NCI-H446 (cell line): Measurements from ENCODE around the gene RABL3.
"Not testable (repeated sequence)": the region's sequence is repeated elsewhere in the genome, so short reads cannot be mapped to it uniquely, and the experiment has no call there.

Experiments used
- DNase-seq, 2 experiments: peaks; one replicate each; lab custom pipeline; 2025; lab: John Stamatoyannopoulos, UW

RABL3 gene, protein sequence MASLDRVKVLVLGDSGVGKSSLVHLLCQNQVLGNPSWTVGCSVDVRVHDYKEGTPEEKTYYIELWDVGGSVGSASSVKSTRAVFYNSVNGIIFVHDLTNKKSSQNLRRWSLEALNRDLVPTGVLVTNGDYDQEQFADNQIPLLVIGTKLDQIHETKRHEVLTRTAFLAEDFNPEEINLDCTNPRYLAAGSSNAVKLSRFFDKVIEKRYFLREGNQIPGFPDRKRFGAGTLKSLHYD

DNA sequence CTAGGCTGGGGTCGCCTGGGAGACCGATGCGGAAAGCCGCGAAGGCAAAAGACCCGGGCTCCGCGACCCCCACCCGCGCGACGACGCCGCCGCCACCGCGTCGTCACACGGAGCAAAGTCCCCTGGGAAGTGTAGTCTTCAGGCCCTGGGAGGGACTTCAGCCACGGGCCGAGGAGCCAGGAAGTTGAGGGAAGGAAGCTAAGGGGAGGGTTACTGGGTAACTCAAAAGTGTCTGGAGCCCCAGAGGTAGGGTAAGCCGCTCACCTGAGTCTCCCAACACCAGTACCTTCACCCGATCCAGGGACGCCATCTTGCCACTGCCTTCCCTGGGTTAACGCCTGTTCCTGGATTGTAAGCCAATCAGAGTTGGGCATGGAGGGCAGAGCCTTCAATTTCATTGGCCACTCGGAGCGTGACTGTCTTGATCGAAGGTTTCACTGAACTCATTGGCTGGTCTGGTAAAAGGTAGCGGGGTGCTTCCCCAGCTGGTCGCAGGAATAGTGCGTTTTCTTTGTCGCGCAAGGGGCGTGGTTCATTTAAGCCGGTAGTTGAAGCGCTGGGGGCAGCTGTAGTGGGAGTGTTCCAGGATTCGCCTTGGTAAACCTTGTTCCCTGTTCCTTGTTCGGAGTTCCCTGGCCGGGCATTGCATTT is at the start of gene RABL3, which contains the start of gene GTF2E1:
Gene RABL3, minus strand, starts transcription at position 319 of the 651 bp plus-strand sequence. Its CDS starts 9 bp downstream, at position 310.
Gene GTF2E1, plus strand, starts transcription at position 547 of the 651 bp plus-strand sequence. CDS start 7,809 bp downstream, outside the sequence.
- DNase-seq, result peak; percentile 99 to 100

DNA sequence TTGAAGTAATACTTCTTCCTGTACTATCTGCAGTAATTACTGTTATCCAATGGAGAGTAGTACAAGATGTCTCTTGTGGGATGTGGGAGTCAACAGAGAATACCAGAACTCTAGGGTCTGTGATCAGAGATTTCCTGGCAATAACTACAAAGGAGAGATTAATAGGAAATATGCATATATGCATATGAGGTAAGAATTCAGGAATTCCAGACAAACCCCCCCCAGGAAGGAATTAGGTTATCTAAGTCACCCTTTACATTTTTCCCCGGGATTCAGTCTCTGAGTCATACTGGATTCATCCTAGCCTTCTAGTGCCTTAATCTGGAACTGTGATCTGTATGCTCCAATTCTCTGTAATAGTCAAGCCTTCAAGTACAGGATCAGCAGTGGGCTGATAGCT is 49.6 kb upstream of the RABL3 start:
- DNase-seq, result no peak

DNA sequence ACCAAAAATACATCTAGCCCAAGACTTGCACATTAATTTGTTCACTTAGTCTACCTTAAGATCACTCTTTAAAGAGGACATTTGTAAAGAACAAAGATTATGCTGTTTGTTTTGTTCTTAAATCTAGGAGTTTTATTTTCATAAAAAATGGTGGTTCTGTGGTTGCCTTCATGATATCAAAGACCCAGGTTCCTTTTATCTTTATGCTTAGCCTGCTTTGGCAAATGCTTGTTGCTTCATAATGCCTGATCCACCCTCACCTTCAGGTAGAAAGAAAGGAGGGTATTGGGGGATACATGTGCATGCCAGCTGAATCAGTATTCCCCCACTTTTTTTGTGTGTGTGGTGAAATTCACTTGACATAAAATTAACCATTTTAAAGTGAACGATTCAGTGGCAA is 48.7 kb upstream of the RABL3 start:
- DNase-seq, result no peak

DNA sequence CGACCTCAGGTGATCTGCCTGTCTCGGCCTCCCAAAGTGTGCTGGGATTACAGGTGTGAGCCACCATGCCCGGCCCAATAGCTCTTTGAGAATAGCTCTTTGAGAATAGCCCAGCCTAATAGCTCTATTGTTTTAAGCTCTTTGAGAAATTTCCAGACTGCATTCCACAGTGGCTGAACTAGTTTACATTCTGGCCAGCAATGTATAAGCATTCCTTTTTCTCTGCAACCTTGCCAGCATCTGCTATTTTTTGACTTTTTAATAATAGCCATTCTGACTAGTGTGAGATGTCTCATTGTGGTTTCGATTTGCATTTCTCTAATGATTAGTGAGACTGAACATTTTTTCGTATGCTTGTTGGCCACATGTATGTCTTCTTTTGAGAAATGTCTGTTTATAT is 43.5 kb upstream of the RABL3 start:
- not testable (repeated sequence) for DNase-seq

DNA sequence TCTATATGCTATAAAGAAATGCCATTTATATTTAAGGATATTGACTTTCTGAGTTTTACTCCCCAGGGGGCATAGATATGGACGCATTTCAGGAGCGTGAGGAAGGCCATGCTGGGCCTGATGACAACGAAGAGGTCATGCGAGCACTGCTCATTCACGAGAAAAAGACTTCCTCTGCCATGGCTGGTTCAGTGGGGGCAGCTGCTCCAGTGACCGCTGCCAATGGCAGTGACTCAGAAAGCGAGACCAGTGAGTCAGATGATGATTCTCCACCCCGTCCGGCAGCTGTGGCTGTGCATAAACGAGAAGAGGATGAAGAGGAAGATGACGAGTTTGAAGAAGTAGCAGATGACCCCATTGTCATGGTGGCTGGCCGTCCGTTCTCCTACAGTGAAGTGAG is 38.7 kb upstream of the RABL3 start:
- DNase-seq, result no peak

DNA sequence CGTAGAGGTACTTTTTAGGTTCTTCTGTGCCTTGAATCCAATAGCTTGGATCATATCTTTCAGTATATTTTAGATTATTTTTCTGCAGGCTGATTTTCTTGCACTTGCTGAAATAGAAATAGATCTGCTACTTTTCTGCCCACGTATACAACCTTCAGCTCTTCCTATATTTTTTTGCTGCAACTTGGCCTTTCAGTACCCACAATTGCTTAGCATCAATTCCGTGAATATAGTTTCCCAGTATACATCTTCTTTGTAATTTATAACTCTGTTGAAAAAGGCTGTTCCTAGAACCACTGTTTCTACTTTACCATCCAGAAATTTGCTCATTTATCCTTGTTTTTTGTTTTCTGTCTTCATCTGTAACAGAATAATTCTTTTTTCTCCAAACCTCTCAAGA is 36.5 kb upstream of the RABL3 start:
- no peak for DNase-seq

DNA sequence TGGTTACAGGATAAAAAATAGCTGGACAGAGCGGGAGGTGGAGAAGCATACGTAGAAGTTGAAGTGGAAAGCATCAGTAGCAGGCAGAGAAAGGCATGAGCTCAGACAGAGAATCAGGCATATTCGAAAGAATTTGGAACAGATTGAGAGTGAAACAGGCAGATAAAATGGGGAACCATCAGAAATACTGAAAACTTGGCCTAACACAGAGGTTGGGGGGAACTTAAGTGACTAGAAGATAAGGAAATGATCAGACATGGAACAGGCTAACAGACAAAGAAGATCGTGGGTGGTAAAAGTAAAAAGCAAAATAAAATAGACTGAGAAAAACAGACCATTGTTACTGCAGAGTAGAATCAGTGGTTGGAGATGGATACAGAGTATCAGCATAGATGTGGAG is 33.1 kb upstream of the RABL3 start:
- DNase-seq, result no peak

DNA sequence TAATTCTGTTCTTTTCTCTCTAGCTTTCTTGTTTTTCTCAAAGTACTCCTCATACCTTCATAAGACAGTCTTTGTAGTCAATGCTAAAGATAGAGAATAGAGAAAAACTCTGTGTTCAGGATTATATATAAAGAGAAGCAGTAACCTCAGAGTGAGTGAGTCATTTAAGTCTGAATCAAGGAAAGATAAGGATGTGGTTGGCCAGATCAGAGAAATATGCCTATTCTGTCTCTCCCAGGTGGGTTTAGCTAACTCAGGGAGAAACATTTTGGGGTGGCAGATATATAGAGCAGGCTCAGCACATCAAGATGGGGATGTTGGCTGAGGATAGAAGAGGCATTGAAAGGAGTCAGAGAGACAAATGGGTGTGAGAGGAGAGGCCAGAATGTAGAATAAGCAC is 31.6 kb upstream of the RABL3 start:
- no peak for DNase-seq

DNA sequence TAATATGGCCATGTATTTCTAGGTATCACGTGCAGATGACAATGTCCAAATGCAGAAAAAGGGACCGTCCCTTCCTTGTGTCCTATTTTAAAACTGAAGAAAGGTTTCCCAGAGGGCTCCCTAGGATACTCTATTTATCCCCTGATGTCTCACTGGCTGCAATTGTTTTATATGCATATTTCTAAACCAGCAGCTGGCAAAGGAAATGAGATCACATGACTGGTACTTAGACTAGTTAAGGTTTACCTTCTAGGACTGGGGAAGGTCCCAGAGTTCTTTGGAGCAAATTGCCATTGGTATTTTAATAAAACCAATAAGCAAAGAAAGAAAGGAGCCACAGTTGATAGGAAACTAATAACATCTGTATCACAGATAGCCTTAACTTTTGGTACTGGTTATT is 29.8 kb upstream of the RABL3 start:
- no peak for DNase-seq

DNA sequence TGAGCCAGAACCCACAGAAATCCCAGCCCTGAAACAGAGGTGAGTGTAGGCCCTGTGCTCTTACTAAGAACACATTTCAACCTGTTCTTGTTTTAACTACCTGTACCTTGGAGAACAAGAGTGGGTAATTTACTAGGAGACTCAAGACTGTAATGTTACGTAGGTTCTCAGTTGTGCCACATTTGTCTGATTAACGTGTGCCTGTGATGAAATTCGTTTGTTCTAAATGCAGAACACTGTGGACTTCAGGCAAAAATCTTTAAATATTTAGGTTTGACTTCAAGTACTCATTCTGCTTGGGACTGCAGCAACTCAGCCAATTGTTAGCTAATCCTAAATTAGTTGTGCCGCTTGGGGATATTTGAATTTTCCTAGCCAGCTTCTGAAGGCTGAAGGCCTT is 28.6 kb upstream of the RABL3 start:
- no peak for DNase-seq

DNA sequence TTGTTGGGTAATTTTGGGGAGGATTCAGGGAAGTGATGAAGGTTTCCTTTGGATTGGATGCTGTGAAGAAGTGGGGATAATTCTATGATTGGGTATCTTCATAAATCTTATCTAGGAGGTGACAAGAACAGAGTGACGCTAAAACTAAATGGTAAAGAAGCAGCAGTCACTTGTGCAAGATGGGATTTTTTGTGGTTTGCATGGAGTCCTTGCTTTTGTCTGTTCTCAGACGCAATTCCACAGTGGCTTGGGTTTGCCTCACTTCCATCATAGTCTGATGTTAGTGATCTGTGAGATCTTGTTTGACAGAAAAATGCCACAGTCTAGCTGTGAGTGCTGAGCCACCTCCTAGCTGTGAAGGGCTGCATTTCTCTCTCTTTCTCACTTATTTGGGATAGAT is 27.1 kb upstream of the RABL3 start:
- no peak for DNase-seq

DNA sequence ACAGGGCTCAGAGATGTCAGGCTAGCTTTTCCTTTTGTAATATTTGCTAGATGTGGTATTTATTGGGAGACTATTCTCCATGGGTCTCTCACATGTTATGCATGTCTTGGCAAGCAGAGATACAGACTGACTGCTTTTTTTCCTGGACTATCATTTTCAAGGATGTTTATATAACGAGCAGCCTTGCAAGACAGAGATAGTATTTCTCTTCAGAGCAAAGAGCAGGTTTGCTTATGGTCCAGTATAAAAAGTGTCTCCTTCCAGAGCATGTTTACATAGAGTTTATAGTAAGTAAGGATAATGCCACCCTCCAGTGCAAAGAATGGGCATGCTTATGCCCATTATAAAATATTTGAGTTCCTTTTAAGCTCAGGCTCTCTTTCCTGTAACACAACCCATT is 24.8 kb upstream of the RABL3 start:
- DNase-seq, result no peak

DNA sequence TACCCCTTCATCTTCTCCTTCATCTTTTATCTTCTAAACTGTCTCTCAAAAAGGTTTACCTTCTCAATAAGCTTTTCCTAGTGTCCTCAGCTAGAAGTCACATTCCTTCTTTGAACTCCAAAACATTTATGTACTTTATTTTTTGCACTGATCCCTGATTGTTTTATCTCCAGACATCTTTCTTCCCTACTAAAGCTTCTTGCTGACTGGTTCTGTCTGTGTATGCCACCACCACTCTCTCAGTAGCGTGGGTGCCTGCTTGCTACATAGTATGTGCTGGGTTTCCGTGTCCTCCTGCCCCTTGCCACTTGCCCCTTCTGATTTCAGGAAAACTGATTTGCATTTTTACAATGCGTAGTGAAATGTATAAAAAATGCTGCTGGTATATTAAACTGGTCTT is 24.3 kb upstream of the RABL3 start:
- DNase-seq, result no peak

DNA sequence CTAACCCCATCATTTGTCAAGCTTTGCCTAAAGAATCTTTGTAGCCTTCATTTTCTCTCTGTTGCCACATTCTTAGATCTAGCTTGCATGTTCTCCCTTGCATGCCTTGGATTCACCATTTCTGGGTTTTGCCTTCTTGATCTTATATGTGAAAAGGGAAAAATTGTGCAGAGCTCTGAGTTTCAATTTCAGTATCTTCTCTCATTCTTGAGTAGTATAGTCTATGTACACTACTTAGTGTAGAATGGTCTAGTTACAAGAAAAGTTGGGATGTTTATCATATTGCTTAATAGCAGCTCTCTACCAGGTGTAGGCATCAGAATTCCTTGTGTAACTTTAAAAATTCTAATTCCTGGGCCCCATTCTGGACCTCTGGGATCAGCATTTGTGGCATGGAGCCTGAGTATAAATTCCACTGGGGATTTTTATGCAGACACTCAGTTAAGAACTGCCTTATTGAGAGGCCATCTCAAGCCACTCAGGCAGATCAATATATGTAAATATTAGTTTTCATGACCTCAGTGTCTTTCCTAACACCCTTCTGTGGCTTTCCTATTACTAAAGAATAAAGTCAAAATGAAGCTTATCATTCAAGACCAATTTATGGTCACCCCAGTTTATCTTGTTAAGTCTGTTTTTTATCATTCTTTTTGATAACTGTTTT is 23.6 kb upstream of the RABL3 start:
- no peak for DNase-seq

DNA sequence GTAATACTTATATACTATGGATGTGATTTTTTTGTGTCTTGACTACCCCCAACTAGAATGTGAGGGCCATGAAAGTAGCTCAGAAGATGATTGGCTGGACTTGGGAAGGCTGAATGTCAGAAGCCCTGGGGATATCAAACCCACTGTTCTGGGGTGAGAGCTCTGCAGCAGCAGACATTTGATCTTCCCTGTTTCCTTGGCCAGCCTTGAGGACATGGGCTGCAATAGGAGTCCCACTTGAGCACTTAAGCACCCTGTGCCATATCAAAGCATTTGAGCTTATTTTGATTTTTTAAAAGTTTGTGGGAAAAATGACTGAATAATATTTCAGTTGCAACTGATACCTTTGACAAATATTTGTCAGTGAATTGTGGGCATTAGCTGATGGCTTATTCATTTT is 21.9 kb upstream of the RABL3 start:
- no peak for DNase-seq

DNA sequence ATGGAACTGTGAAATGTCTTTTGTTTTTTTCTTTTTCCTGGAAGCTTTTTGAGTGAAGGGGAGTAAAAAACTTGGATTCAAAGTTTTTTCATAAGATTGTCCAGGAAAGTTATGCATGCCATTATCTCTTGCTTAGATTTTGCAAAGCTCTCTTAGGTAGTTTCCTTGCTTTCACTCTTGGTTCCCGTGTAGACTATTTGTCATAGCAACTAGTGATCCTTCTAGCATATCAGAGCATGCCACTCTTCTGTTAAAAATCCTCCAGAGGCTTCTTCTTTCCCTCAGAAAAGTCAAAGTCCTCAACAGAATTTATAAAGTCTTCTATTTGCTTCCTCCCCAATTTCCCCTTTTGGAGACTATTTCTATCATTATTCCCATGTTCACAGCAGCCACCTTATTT is 21.3 kb upstream of the RABL3 start:
- no peak for DNase-seq

DNA sequence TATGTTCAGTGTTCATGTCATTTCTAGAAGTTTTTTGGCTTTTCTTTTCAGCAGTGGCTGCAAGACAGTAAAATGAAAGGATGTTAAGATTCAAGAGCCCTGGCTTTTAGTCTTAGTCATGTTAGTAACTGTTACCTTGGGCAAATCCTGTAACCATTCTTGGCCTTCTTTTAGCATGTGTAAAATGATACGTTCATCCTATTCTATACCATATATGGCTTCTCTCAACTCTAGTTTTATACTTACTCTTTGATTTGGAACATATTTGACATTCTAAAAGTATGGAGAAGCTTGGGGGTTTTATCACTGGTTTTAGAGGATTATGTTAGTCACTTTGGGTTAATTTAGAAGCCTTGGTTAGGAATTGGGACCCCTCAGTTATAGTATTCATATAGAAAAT is 20.3 kb upstream of the RABL3 start:
- no peak for DNase-seq

DNA sequence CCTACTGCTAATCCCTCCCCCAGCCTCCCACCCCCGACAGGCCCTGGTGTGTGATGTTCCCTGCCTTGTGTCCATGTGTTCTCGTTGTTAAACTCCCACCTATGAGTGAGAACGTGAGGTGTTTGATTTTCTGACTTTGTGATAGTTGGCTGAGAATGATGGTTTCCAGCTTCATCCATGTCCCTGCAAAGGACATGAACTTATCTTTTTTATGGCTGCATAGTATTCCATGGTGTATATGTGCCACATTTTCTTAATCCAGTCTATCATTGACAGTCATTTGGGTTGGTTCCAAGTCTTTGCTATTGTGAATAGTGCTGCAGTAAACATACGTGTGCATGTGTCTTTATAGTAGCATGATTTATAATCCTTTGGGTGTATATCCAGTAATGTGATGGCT is 16.2 kb upstream of the RABL3 start:
- not testable (repeated sequence) for DNase-seq

DNA sequence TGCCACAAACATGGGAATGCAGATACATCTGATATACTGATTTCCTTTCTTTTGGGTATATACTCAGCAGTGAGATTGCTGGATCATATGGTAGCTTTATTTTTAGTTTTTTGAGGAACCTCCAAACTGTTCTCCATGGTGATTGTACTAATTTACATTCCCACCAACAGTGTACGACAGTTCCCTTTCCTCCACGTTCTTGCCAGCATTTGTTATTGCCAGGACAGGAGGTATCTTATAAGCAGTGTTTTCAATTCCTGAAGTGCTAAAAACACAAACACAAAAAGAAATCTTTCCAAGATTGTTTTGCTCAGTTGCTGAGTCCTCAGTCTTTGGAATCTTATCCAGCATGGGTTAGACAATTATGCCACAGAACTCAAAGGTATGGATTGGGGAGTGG is 13.7 kb upstream of the RABL3 start:
- DNase-seq, result no peak

DNA sequence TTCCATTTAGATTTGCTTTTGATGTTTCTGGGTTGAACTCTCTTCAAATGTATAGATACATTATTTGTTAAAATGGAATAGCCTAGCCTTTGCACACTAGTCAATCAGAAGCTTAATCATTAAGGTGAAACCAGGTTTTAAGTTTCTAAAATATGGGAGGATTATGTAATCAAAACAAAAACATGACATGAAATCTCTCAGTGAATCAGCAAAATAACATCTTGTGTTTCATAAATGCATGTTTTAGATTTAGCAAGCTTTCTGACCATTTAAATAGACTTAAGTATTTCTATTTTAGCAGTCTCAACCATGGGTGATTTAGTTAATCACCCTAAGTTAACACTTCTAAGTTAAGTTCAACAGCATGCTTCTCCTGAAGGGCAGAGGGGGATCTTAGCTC is 11.5 kb upstream of the RABL3 start:
- no peak for DNase-seq

DNA sequence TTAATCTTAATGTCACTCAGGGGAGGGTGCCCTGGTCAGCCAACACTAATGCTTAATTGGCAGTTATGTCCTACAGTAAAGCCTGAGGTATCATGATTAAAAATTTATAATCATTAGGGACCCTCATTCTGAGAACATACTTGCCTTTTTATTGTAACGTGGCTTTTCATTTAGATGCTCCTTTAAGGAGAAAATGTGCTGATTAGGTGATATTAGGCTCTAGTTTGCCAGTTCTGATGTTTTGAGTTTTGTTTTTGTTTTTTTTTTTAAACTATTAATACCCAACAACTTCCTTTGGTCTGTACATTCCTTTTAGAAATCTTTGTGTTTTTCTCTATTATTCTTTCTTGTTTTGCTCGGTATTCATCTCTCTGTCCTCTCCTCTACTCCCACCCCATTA is 10.5 kb upstream of the RABL3 start:
- DNase-seq, result no peak

DNA sequence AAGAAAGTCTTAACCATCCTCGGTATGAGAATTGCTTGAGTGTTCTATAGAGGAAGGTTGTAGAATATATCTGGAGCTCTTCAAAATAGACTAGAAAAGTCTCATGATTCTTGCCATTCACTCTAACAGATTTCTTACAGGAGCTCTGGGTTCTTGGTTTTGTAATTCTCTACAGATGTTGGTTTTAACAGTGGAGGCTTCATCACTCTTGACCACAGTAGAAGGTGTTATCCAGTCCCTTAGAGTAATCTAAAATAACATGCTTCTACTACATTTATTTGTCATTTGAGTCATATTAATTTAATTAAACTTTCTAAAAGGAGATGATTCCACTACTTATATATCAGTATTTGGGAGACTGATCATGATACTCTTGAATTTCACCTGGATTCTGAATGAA is 9.9 kb upstream of the RABL3 start:
- no peak for DNase-seq

DNA sequence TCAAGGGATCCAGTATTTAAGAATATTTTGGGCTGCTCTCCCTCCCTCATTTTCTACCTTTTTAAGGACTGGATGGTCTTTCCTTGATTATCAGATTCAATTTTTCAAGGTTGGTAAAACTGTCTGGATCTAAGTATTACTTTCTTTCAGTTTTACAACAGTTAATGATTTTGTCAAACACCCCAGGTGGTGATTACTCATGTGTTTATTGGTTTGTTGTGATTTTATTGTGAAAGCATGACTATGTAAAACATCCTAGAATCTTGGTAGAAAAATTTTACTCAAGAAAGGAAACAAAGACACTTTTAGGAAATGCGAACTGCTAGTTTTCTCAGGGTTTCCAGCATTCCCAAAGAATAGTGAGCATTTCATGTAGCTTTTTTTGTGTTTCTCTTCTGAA is 7.5 kb upstream of the RABL3 start:
- DNase-seq, result no peak

DNA sequence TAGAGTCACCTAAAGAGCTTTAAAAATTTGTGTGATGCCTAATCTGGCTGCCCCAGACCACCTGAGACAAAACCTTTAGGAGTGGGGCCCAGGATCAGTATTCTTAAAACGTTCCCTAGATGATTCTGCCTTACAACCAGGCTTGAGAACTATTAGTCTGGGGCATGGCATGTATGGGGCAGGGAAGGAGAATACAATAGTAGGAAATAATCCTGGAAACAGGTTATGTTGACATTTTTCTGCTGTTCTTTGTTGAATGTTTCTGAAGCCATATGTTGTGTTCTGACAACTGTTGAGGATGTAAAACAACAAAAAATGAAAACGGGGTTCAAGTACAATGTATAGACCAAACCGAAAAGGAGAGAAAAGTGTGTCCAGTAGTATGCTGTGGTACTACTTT is 3.1 kb upstream of the RABL3 start:
- no peak for DNase-seq
